Measurements from ENCODE around the gene USO1. TPM values are rescaled to one million over a fixed set of nuclear protein-coding genes. Genes with fewer than 3 reads are reported as not detected.

USO1 gene
- total RNA-seq, 3 donors from 2014 or later (not counting 1 experiment from before 2014, with no cell fraction given), result 29.7 to 38.4 (median 32.2) TPM

Other genes with a start within 250 kb of the USO1 start
- gene RCHY1, start 210.2 kb upstream of the USO1 start, total RNA-seq, result 10 to 100 TPM; 38.7 to 52.4 (median 45.3) TPM
- gene THAP6, start 210.1 kb upstream of the USO1 start, total RNA-seq, result 10 to 100 TPM; 20.2 to 24.1 (median 21.8) TPM
- gene ODAPH, start 168.5 kb upstream of the USO1 start, total RNA-seq, result not detected
- gene CDKL2, start 94.0 kb upstream of the USO1 start, total RNA-seq, result under 1 TPM; 0.19 to 0.63 (median 0.32) TPM
- gene G3BP2, start 51.2 kb upstream of the USO1 start, total RNA-seq, result 100 to 1,000 TPM; 204 to 233 (median 214) TPM
- gene PPEF2, start 177.9 kb downstream of the USO1 start, total RNA-seq, result under 1 TPM; 0.21 to 0.33 (median 0.32) TPM
- 10 to 100 TPM; 37.8 to 56.3 (median 43.4) TPM for gene NAAA, start 216.4 kb downstream of the USO1 start, total RNA-seq

Measured in natural killer cell (primary cell).